H9 (cell line): ENCODE results near the gene KCNJ1. TPM values are rescaled to one million over a fixed set of nuclear protein-coding genes. Genes with fewer than 3 reads are reported as not detected.

Experiments used
- DNase-seq: peaks from one replicate; pipeline ENCODE4 v3.0.0-alpha.2; 2017
- H2AFZ ChIP-seq: one replicate; pipeline ENCODE4 v1.6.1; 2013; ENCODE audit warnings: mild to moderate bottlenecking, low read length, control low read depth, moderate library complexity
- H2AK5ac ChIP-seq: 2 replicates; pipeline ENCODE4 v1.6.1; 2013; ENCODE audit warnings: low read length, control low read depth, mixed read lengths; ENCODE audit not compliant: insufficient read length
- H2BK120ac ChIP-seq: one replicate; pipeline ENCODE4 v1.6.1; 2013; ENCODE audit warnings: low read depth, mild to moderate bottlenecking, low read length, control low read depth, inconsistent platforms; ENCODE audit not compliant: poor library complexity, severe bottlenecking
- H2BK12ac ChIP-seq: 2 replicates; pipeline ENCODE4 v1.6.1; 2013; ENCODE audit warnings: low read length, control low read depth, mixed read lengths, low read depth; ENCODE audit not compliant: insufficient read length
- H2BK15ac ChIP-seq: 2 replicates; pipeline ENCODE4 v1.6.1; 2013; ENCODE audit warnings: low read depth, low read length, control low read depth
- H2BK20ac ChIP-seq: one replicate; pipeline ENCODE4 v1.6.1; 2013; ENCODE audit warnings: low read depth, mild to moderate bottlenecking, low read length, control low read depth, inconsistent platforms; ENCODE audit not compliant: poor library complexity, severe bottlenecking
- H2BK5ac ChIP-seq: 2 replicates; pipeline ENCODE4 v1.6.1; 2013; ENCODE audit warnings: low read length, control low read depth, mixed read lengths; ENCODE audit not compliant: insufficient read length
- H3K14ac ChIP-seq: 2 replicates; pipeline ENCODE4 v1.6.1; 2013; ENCODE audit warnings: low read length, control low read depth; ENCODE audit not compliant: insufficient read depth
- H3K18ac ChIP-seq: 2 replicates; pipeline ENCODE4 v1.6.1; 2013; ENCODE audit warnings: low read depth, mild to moderate bottlenecking, mixed read lengths, low read length, control low read depth; ENCODE audit not compliant: insufficient read length
- H3K23ac ChIP-seq: 2 replicates; pipeline ENCODE4 v1.6.1; 2013; ENCODE audit warnings: low read length, control low read depth, mixed read lengths, low read depth; ENCODE audit not compliant: insufficient read length
- H3K23me2 ChIP-seq: 2 replicates; pipeline ENCODE4 v1.6.1; 2013; ENCODE audit warnings: low read depth, mild to moderate bottlenecking, mixed read lengths, low read length, control low read depth; ENCODE audit not compliant: insufficient read length, poor library complexity, severe bottlenecking
- H3K27ac ChIP-seq: 2 replicates; pipeline ENCODE4 v1.5.1; 2013; ENCODE audit warnings: low read length, control low read depth, mixed read lengths, low read depth; ENCODE audit not compliant: insufficient read length
- H3K27me3 ChIP-seq: 2 replicates; pipeline ENCODE4 v1.6.1; 2013; ENCODE audit warnings: low read length, control low read depth, inconsistent platforms; ENCODE audit not compliant: insufficient read depth
- H3K4ac ChIP-seq: 2 replicates; pipeline ENCODE4 v1.6.1; 2013; ENCODE audit warnings: low read depth, mild to moderate bottlenecking, control low read depth, inconsistent platforms, low read length, moderate library complexity
- H3K4me1 ChIP-seq: 2 replicates; pipeline ENCODE4 v1.6.1; 2013; ENCODE audit warnings: low read length, control low read depth, inconsistent platforms; ENCODE audit not compliant: insufficient read depth
- H3K4me2 ChIP-seq: 2 replicates; pipeline ENCODE4 v1.6.1; 2013; ENCODE audit warnings: low read length, control low read depth, mixed read lengths; ENCODE audit not compliant: insufficient read length, insufficient read depth
- H3K56ac ChIP-seq: 2 replicates; pipeline ENCODE4 v1.6.1; 2013; ENCODE audit warnings: low read depth, mild to moderate bottlenecking, mixed read lengths, low read length, control low read depth; ENCODE audit not compliant: insufficient read length
- H3K79me1 ChIP-seq: 2 replicates; pipeline ENCODE4 v1.6.1; 2013; ENCODE audit warnings: low read depth, mild to moderate bottlenecking, moderate library complexity, low read length, control low read depth, inconsistent platforms; ENCODE audit not compliant: insufficient read depth, poor library complexity, severe bottlenecking
- H3K79me2 ChIP-seq: 2 replicates; pipeline ENCODE4 v1.6.1; 2013; ENCODE audit warnings: low read length, control low read depth, inconsistent platforms; ENCODE audit not compliant: insufficient read depth
- H3K9ac ChIP-seq: 2 replicates; pipeline ENCODE4 v1.6.1; 2013; ENCODE audit warnings: low read length, control low read depth, mixed read lengths; ENCODE audit not compliant: insufficient read length; ENCODE audit errors: extremely low read depth
- H3K9me3 ChIP-seq: one replicate; pipeline ENCODE4 v1.6.1; 2013; ENCODE audit warnings: low read depth, low read length, inconsistent platforms; ENCODE audit not compliant: control insufficient read depth
- H3T11ph ChIP-seq: one replicate; pipeline ENCODE4 v1.6.1; 2013; ENCODE audit warnings: mild to moderate bottlenecking, low read length, control low read depth, inconsistent platforms
- H4K20me1 ChIP-seq: one replicate; pipeline ENCODE4 v1.6.1; 2013; ENCODE audit not compliant: control insufficient read depth, insufficient read length, insufficient read depth
- H4K5ac ChIP-seq: 2 replicates; pipeline ENCODE4 v1.6.1; 2013; ENCODE audit warnings: low read depth, mild to moderate bottlenecking, mixed read lengths, low read length, control low read depth; ENCODE audit not compliant: insufficient read length
- H4K8ac ChIP-seq: replicated peaks from 2 replicates; pipeline ENCODE4 v1.6.1; 2013; ENCODE audit warnings: low read length, control low read depth, mixed read lengths, low read depth; ENCODE audit not compliant: insufficient read length
- H4K91ac ChIP-seq: 2 replicates; pipeline ENCODE4 v1.6.1; 2013; ENCODE audit warnings: low read depth, mild to moderate bottlenecking, moderate library complexity, mixed read lengths, low read length, control low read depth; ENCODE audit not compliant: insufficient read length
- H3K27ac Mint-ChIP-seq, 3 experiments: 2 replicates in 2 of 3; 3 replicates in 1 of 3; pipeline ENCODE4 v1.8.0; 2020 to 2021; ENCODE audit warnings: mixed read lengths in 3 of 3, mild to moderate bottlenecking in 1 of 3, moderate library complexity in 1 of 3
- H3K27me3 Mint-ChIP-seq: 2 replicates; pipeline ENCODE4 v1.8.0; 2021; ENCODE audit warnings: low read depth, mild to moderate bottlenecking, moderate library complexity, mixed read lengths
- H3K36me3 Mint-ChIP-seq, 3 experiments: 2 replicates in 2 of 3; 3 replicates in 1 of 3; pipeline ENCODE4 v1.8.0; 2020 to 2021; ENCODE audit warnings: low read depth in 3 of 3, mixed read lengths in 3 of 3; ENCODE audit not compliant: insufficient read depth in 1 of 3
- H3K4me1 Mint-ChIP-seq, 2 experiments: 2 replicates each; pipeline ENCODE4 v1.8.0; 2020; ENCODE audit warnings: mixed read lengths in 2 of 2
- H3K4me3 Mint-ChIP-seq, 2 experiments: 2 replicates in 1 of 2; 3 replicates in 1 of 2; pipeline ENCODE4 v1.8.0; 2020 to 2021; ENCODE audit warnings: mild to moderate bottlenecking in 2 of 2, mixed read lengths in 2 of 2, moderate library complexity in 1 of 2
- H3K9me3 Mint-ChIP-seq, 2 experiments: 2 replicates in 1 of 2; 3 replicates in 1 of 2; pipeline ENCODE4 v1.8.0; 2020; ENCODE audit warnings: mild to moderate bottlenecking in 2 of 2, mixed read lengths in 2 of 2, moderate library complexity in 1 of 2
- CTCF ChIP-seq: fragments of 200-600 bp; sonication (generic); conservative IDR thresholded peaks from 3 replicates; pipeline ENCODE4 v1.8.0; 2021; ENCODE audit warnings: antibody characterized with exemption, mild to moderate bottlenecking
- whole genome bisulfite sequencing: extraction: QIAGEN DNeasy Blood & Tissue Kit; methylation state at CpG from one replicate; pipeline ENCODE4 v1.1.7; 2013; ENCODE audit warnings: missing lambda C conversion rate, low lambda C conversion rate, mixed read lengths; ENCODE audit not compliant: insufficient read length; ENCODE audit errors: extremely low coverage; 5-methylcytosine and 5-hydroxymethylcytosine counted together
- total RNA-seq: library from RNA; stranded (reverse); gene quantifications from 2 replicates; pipeline ENCODE4 v1.2.1, GENCODE V29; 2021

KCNJ1 gene
- total RNA-seq, 1 experiment from 2014 or later = not detected

DNA sequence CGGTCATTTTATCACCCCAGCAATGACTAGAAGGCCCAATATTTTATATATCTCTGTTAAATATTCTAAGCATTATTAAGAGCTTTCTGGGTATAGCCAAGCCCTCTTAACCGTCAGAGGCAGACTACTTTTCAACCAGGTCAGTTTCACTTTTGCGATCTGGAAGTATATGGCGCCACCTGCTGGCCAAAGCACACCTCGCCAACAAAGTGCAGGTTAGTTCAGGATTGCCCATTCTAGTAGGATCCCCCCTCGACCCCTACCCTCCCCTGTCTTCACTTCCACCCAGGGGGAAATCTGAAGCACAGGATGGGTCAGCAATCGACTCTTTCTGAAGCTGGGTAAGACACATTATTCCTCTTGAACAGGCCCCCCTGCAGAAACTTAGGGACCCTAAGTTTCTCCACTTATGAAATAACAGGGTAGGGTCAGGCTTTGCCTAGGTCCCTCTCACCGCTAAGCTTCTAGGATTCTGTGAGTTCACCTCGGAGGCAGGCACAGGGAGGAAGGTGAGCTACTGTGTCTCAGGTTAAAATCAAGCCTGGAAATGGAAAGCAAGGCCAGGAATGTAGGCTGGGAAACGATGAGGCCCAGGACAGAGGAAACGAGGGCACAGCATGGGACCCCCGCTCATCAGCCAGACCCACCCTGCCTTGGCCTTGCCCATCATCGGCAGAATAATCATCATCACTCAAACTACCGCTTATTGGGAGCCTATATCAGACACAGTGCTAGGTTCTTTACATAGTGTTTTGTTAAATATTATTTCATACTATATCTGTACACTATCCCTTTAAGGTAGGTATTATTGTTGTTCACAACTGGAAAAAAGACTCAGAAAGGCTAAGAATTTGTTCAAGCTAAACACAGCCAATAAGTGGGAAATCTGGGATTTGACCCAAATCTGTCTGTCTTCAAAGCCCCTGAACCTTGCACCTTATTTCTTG, 35.6 kb downstream of the KCNJ1 start:
- no peak overlapping the region for H2BK5ac ChIP-seq
- H2BK12ac ChIP-seq = no peak overlapping the region
- H3K4me1 ChIP-seq = peaks cover 7% of the 10 kb centered on the region; the same call in 1 of the 2 replicates
- no peak overlapping the region for H3T11ph ChIP-seq
- no peak overlapping the region for H3K4ac ChIP-seq
- peak; percentile 94 for TF ChIP-seq CTCF
- H3K79me1 ChIP-seq = no peaks in the 10 kb centered on the region
- H2BK120ac ChIP-seq = no peak overlapping the region
- H2AK5ac ChIP-seq = no peak overlapping the region
- H3K9me3 ChIP-seq = no peaks in the 10 kb centered on the region
- H4K91ac ChIP-seq = no peak overlapping the region
- peak; percentile 86 for DNase-seq
- H3K27ac Mint-ChIP-seq = no peak overlapping the region
- H4K8ac ChIP-seq = no peak overlapping the region
- H4K5ac ChIP-seq = no peak overlapping the region
- H3K18ac ChIP-seq = no peak overlapping the region
- H3K27ac ChIP-seq = no peak overlapping the region
- H3K4me2 ChIP-seq = no peak overlapping the region
- no peak overlapping the region for H3K23ac ChIP-seq
- no peak overlapping the region for H2BK15ac ChIP-seq
- H3K23me2 ChIP-seq = no peaks in the 10 kb centered on the region
- H3K4me3 Mint-ChIP-seq = no peak overlapping the region
- H3K79me2 ChIP-seq = no peaks in the 10 kb centered on the region
- WGBS = 100% methylated on average over 1 of the region's 14 CpGs
- no peaks in the 10 kb centered on the region; a peak in 1 of 7 replicates for H3K36me3 Mint-ChIP-seq
- no peak overlapping the region for H3K56ac ChIP-seq
- H3K27me3 ChIP-seq = no peaks in the 10 kb centered on the region
- H3K9ac ChIP-seq = no peak overlapping the region
- peaks cover 28 to 34% of the 10 kb centered on the region in 2 experiments for H3K4me1 Mint-ChIP-seq
- H3K27me3 Mint-ChIP-seq = peaks cover 4% of the 10 kb centered on the region; the same call in 1 of the 2 replicates
- no peak overlapping the region for H3K14ac ChIP-seq
- H2AFZ ChIP-seq = no peak overlapping the region
- H2BK20ac ChIP-seq = no peak overlapping the region
- no peaks in the 10 kb centered on the region; a peak in 1 of 5 replicates for H3K9me3 Mint-ChIP-seq
- H4K20me1 ChIP-seq = no peaks in the 10 kb centered on the region
